BE2C (cell line): ENCODE measurements around the gene CMTM7.

Source experiments
- DNase-seq: peaks from one replicate; pipeline ENCODE4 v3.0.0-alpha.2; 2020
- H3K27me3 ChIP-seq: fragments of 250-450 bp; sonication (Bioruptor Pico); 2 replicates; pipeline ENCODE4 v1.5.1; 2020; ENCODE audit warnings: mild to moderate bottlenecking
- H3K36me3 ChIP-seq: fragments of 250-450 bp; sonication (Bioruptor Pico); 2 replicates; pipeline ENCODE4 v1.5.1; 2020; ENCODE audit warnings: mild to moderate bottlenecking
- H3K4me1 ChIP-seq: fragments of 250-450 bp; sonication (Bioruptor Pico); 2 replicates; pipeline ENCODE4 v1.5.1; 2020
- H3K4me3 ChIP-seq: 2 replicates; pipeline ENCODE4 v1.5.1; 2011; ENCODE audit warnings: low read depth, low read length
- H3K9me3 ChIP-seq: fragments of 250-450 bp; sonication (Bioruptor Pico); 2 replicates; pipeline ENCODE4 v1.5.1; 2020
- CTCF ChIP-seq: IDR thresholded peaks from 2 replicates; pipeline ENCODE4 v1.5.1; 2012; ENCODE audit warnings: mild to moderate bottlenecking, low read depth, low read length

CMTM7 gene

GRCh38 chr3:32414522-32415202, 23.0 kb downstream of the CMTM7 start:
- Histone ChIP-seq H3K36me3 (no peaks in the 10 kb centered on the region), H3K9me3 (no peaks in the 10 kb centered on the region), H3K4me1 (no peaks in the 10 kb centered on the region), H3K27me3 (no peaks in the 10 kb centered on the region), H3K4me3 (no peak overlapping the region)
- TF ChIP-seq CTCF, result no peak
- no peak for DNase-seq

- H3K9me3 ChIP-seq, result no peaks in the 10 kb centered on the region
- DNase-seq, result no peak
- H3K4me1 ChIP-seq, result no peaks in the 10 kb centered on the region
- H3K27me3 ChIP-seq, result no peaks in the 10 kb centered on the region
- no peak overlapping the region for H3K4me3 ChIP-seq
- no peak for TF ChIP-seq CTCF
- H3K36me3 ChIP-seq, result no peaks in the 10 kb centered on the region
Measured at GRCh38 chr3:32419742-32420125, 28.1 kb downstream of the CMTM7 start.

GRCh38 chr3:32420126-32421038, 28.7 kb downstream of the CMTM7 start:
- DNase-seq, result no peak
- no peak overlapping the region for H3K4me3 ChIP-seq
- H3K27me3 ChIP-seq, result no peaks in the 10 kb centered on the region
- H3K4me1 ChIP-seq, result no peaks in the 10 kb centered on the region
- H3K36me3 ChIP-seq, result no peaks in the 10 kb centered on the region
- no peaks in the 10 kb centered on the region for H3K9me3 ChIP-seq
- TF ChIP-seq CTCF, result no peak

- no peaks in the 10 kb centered on the region for H3K36me3 ChIP-seq
- no peaks in the 10 kb centered on the region for H3K9me3 ChIP-seq
- no peak overlapping the region for H3K4me3 ChIP-seq
- no peaks in the 10 kb centered on the region for H3K4me1 ChIP-seq
- no peaks in the 10 kb centered on the region for H3K27me3 ChIP-seq
- no peak for TF ChIP-seq CTCF
- no peak for DNase-seq
Measured at GRCh38 chr3:32421185-32421584, 29.5 kb downstream of the CMTM7 start.

GRCh38 chr3:32421991-32422859, 30.6 kb downstream of the CMTM7 start:
- no peaks in the 10 kb centered on the region for H3K27me3 ChIP-seq
- peak; percentile 26 for DNase-seq
- no peaks in the 10 kb centered on the region for H3K4me1 ChIP-seq
- H3K9me3 ChIP-seq, result no peaks in the 10 kb centered on the region
- H3K36me3 ChIP-seq, result no peaks in the 10 kb centered on the region
- TF ChIP-seq CTCF, result no peak
- H3K4me3 ChIP-seq, result no peak overlapping the region
